DND-41 (cell line): Measurements from ENCODE around the gene MAN2A2.

Experiments used
- ATAC-seq: fragments of 200-7000 bp; cut with Tn5 transposase; 3 replicates; pipeline ENCODE4 v1.9.1; 2021; ENCODE audit warnings: low read depth; ENCODE audit not compliant: insufficient read depth
- DNase-seq: peaks from one replicate; pipeline ENCODE4 v3.0.0-alpha.2; 2020
- H2AFZ ChIP-seq: 2 replicates; pipeline ENCODE4 v1.6.0; 2012; ENCODE audit warnings: low read depth, low read length
- H3K27ac ChIP-seq: 2 replicates; pipeline ENCODE4 v1.5.1; 2012; ENCODE audit warnings: low read length, inconsistent platforms
- H3K27me3 ChIP-seq: fragments of 200-600 bp; sonication (generic); 2 replicates; pipeline ENCODE4 v1.6.0; 2012; ENCODE audit warnings: low read length, mild to moderate bottlenecking, inconsistent platforms; ENCODE audit not compliant: insufficient read depth, poor library complexity
- H3K36me3 ChIP-seq: 2 replicates; pipeline ENCODE4 v1.5.1; 2012; ENCODE audit warnings: low read length, inconsistent platforms; ENCODE audit not compliant: insufficient read depth
- H3K4me1 ChIP-seq: 2 replicates; pipeline ENCODE4 v1.5.1; 2012; ENCODE audit warnings: mild to moderate bottlenecking, low read length; ENCODE audit not compliant: insufficient read depth
- H3K4me2 ChIP-seq: 2 replicates; pipeline ENCODE4 v1.6.0; 2012; ENCODE audit warnings: mild to moderate bottlenecking, moderate library complexity, low read length, inconsistent platforms; ENCODE audit not compliant: insufficient read depth
- H3K4me3 ChIP-seq, 2 experiments: fragments of 200-600 bp in 1 of 2; shearing (Covaris generic) in 1 of 2; 2 replicates each; pipeline ENCODE4 v1.5.1; 2012 to 2016; ENCODE audit warnings: inconsistent platforms in 2 of 2, low read length in 2 of 2, mild to moderate bottlenecking in 2 of 2, low read depth in 1 of 2, moderate library complexity in 1 of 2
- H3K79me2 ChIP-seq: 2 replicates; pipeline ENCODE4 v1.6.0; 2012; ENCODE audit warnings: low read length, inconsistent platforms; ENCODE audit not compliant: insufficient read depth
- H3K9ac ChIP-seq: 2 replicates; pipeline ENCODE4 v1.6.0; 2012; ENCODE audit warnings: low read depth, mild to moderate bottlenecking, inconsistent platforms, low read length, moderate library complexity
- H3K9me3 ChIP-seq: 2 replicates; pipeline ENCODE4 v1.5.1; 2012; ENCODE audit warnings: low read length, moderate library complexity, mild to moderate bottlenecking, inconsistent platforms; ENCODE audit not compliant: insufficient read depth, severe bottlenecking
- H4K20me1 ChIP-seq: 2 replicates; pipeline ENCODE4 v1.6.0; 2012; ENCODE audit warnings: low read length; ENCODE audit not compliant: insufficient read depth
- CTCF ChIP-seq: IDR thresholded peaks from 2 replicates; pipeline ENCODE4 v1.5.1; 2012; ENCODE audit warnings: borderline replicate concordance, low read length, moderate library complexity, mild to moderate bottlenecking; ENCODE audit not compliant: poor library complexity, severe bottlenecking; ENCODE audit errors: extremely low read depth
- EZH2 ChIP-seq: IDR thresholded peaks from 3 replicates; pipeline ENCODE4 v1.6.1; 2012; ENCODE audit warnings: borderline replicate concordance, low read depth, mild to moderate bottlenecking, moderate library complexity, low read length, inconsistent platforms; ENCODE audit not compliant: severe bottlenecking

The MAN2A2 gene

GRCh38 chr15:90863987-90864386, 39.1 kb upstream of the MAN2A2 start:
- Histone ChIP-seq H3K27me3 (no peaks in the 10 kb centered on the region), H3K36me3 (no peaks in the 10 kb centered on the region), H3K9ac (no peak overlapping the region), H3K4me3 (no peak overlapping the region), H3K79me2 (no peaks in the 10 kb centered on the region), H2AFZ (no peak overlapping the region), H4K20me1 (no peaks in the 10 kb centered on the region), H3K27ac (no peak overlapping the region), H3K4me2 (no peak overlapping the region), H3K4me1 (peaks cover 4% of the 10 kb centered on the region), H3K9me3 (no peaks in the 10 kb centered on the region)
- DNase-seq (no peak), ATAC-seq (no peak)
- TF ChIP-seq CTCF: no peak
- TF ChIP-seq EZH2: no peak

- H3K9me3 ChIP-seq: no peaks in the 10 kb centered on the region
- no peak overlapping the region for H3K4me3 ChIP-seq
- H3K4me1 ChIP-seq: peaks cover 9% of the 10 kb centered on the region
- no peak for ATAC-seq
- H3K27me3 ChIP-seq: no peaks in the 10 kb centered on the region
- no peak overlapping the region for H3K27ac ChIP-seq
- H2AFZ ChIP-seq: no peak overlapping the region
- no peak for TF ChIP-seq CTCF
- no peaks in the 10 kb centered on the region for H3K36me3 ChIP-seq
- no peaks in the 10 kb centered on the region for H3K79me2 ChIP-seq
- DNase-seq: no peak
- no peak overlapping the region for H3K9ac ChIP-seq
- no peaks in the 10 kb centered on the region for H4K20me1 ChIP-seq
- H3K4me2 ChIP-seq: no peak overlapping the region
Measured at GRCh38 chr15:90864507-90864906, 38.6 kb upstream of the MAN2A2 start.

GRCh38 chr15:90865702-90866101, 37.4 kb upstream of the MAN2A2 start:
- Histone ChIP-seq H2AFZ (no peak overlapping the region), H4K20me1 (no peaks in the 10 kb centered on the region), H3K4me2 (no peak overlapping the region), H3K4me3 (no peak overlapping the region), H3K79me2 (no peaks in the 10 kb centered on the region), H3K4me1 (peaks cover 21% of the 10 kb centered on the region), H3K27ac (no peak overlapping the region), H3K9ac (no peak overlapping the region), H3K9me3 (no peaks in the 10 kb centered on the region), H3K27me3 (no peaks in the 10 kb centered on the region), H3K36me3 (no peaks in the 10 kb centered on the region)
- DNase-seq: no peak
- no peak for TF ChIP-seq CTCF
- no peak for TF ChIP-seq EZH2
- ATAC-seq: no peak

- no peaks in the 10 kb centered on the region for H3K9me3 ChIP-seq
- no peak for ATAC-seq
- no peaks in the 10 kb centered on the region for H3K27me3 ChIP-seq
- DNase-seq: no peak
- no peak overlapping the region for H3K4me3 ChIP-seq
- H3K4me2 ChIP-seq: no peak overlapping the region
- H4K20me1 ChIP-seq: no peaks in the 10 kb centered on the region
- TF ChIP-seq CTCF (no peak), EZH2 (no peak)
- no peak overlapping the region for H3K27ac ChIP-seq
- H3K36me3 ChIP-seq: no peaks in the 10 kb centered on the region
- no peak overlapping the region for H2AFZ ChIP-seq
- H3K4me1 ChIP-seq: peaks cover 25% of the 10 kb centered on the region
- no peak overlapping the region for H3K9ac ChIP-seq
- H3K79me2 ChIP-seq: no peaks in the 10 kb centered on the region
Measured at GRCh38 chr15:90866161-90866715, 36.9 kb upstream of the MAN2A2 start.
